Measurements from ENCODE around the gene UBAP2L.

DNA sequence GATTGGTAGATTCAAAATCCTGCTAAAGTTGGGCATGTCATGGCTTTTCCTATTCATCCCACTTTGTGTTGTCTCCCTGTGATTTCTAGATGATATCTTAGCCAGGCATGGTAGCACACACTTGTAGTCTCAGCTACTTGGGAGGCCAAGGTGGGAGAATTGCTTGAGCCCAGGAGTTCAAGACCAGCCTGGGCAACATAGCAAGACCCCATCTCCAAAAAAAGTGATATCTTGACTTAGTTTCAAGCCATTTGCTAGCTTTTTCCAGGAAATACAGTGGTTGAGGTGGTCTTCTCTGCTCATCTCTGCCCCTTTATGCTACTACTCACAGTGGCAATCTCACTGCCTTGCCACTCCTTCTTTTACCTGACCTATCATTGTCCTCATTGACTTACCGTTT is 39.4 kb downstream of the UBAP2L start:
- TF ChIP-seq, protein P1, sequence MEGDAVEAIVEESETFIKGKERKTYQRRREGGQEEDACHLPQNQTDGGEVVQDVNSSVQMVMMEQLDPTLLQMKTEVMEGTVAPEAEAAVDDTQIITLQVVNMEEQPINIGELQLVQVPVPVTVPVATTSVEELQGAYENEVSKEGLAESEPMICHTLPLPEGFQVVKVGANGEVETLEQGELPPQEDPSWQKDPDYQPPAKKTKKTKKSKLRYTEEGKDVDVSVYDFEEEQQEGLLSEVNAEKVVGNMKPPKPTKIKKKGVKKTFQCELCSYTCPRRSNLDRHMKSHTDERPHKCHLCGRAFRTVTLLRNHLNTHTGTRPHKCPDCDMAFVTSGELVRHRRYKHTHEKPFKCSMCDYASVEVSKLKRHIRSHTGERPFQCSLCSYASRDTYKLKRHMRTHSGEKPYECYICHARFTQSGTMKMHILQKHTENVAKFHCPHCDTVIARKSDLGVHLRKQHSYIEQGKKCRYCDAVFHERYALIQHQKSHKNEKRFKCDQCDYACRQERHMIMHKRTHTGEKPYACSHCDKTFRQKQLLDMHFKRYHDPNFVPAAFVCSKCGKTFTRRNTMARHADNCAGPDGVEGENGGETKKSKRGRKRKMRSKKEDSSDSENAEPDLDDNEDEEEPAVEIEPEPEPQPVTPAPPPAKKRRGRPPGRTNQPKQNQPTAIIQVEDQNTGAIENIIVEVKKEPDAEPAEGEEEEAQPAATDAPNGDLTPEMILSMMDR (IDR thresholded peaks at IDR 0.05): no peak
- TF ChIP-seq POLR2A (IDR thresholded peaks at IDR 0.05): no peak

Measured in thyroid gland (tissue), 4 donors.